Natural killer cell (primary cell): ENCODE data around the gene KAZN. TPM values are rescaled to one million over a fixed set of nuclear protein-coding genes. Genes with fewer than 3 reads are reported as not detected.

ENCODE experiments used
- ATAC-seq, 3 donors: fragments of 150-1000 bp in 2 of 3; fragments of 200-7000 bp in 1 of 3; cut with Tn5 transposase; 1 replicate in 1 of 3; 2 replicates in 2 of 3; pipeline ENCODE4 v1.10.0; 2021; ENCODE audit warnings: mild to moderate bottlenecking in 2 of 3, moderate library complexity in 2 of 3
- DNase-seq, 2 donors: peaks; one replicate each; pipeline versions ENCODE4 v3.0.0 to v3.0.0-alpha.2; 2013 to 2021; ENCODE audit warnings: mixed read lengths in 1 of 2
- H3K27ac ChIP-seq: one replicate; pipeline ENCODE4 v1.5.1; 2013; ENCODE audit warnings: mild to moderate bottlenecking, low read length
- H3K27me3 ChIP-seq: one replicate; pipeline ENCODE4 v1.6.1; 2013; ENCODE audit warnings: low read length; ENCODE audit not compliant: control insufficient read depth, insufficient read depth
- H3K36me3 ChIP-seq: one replicate; pipeline ENCODE4 v1.6.1; 2013; ENCODE audit warnings: low read length; ENCODE audit not compliant: control insufficient read depth, insufficient read depth
- H3K4me1 ChIP-seq: one replicate; pipeline ENCODE4 v1.6.1; 2013; ENCODE audit warnings: low read length; ENCODE audit not compliant: control insufficient read depth, insufficient read depth
- H3K4me3 ChIP-seq: one replicate; pipeline ENCODE4 v1.5.1; 2013; ENCODE audit warnings: low read length
- H3K9me3 ChIP-seq: one replicate; pipeline ENCODE4 v1.6.1; 2013; ENCODE audit warnings: low read length; ENCODE audit not compliant: control insufficient read depth, insufficient read depth
- H3K27ac Mint-ChIP-seq, 2 donors: one replicate each; pipeline ENCODE4 v1.8.0; 2022; ENCODE audit warnings: mild to moderate bottlenecking in 2 of 2, mixed read lengths in 2 of 2, moderate library complexity in 1 of 2
- H3K27me3 Mint-ChIP-seq, 2 donors: one replicate each; pipeline ENCODE4 v1.8.0; 2022; ENCODE audit warnings: low read depth in 2 of 2, mixed read lengths in 2 of 2
- H3K36me3 Mint-ChIP-seq: one replicate; pipeline ENCODE4 v1.8.0; 2022; ENCODE audit warnings: mixed read lengths
- H3K4me1 Mint-ChIP-seq, 2 donors: one replicate each; pipeline ENCODE4 v1.8.0; 2022; ENCODE audit warnings: mixed read lengths in 2 of 2
- H3K4me3 Mint-ChIP-seq: one replicate; pipeline ENCODE4 v1.8.0; 2022; ENCODE audit warnings: mild to moderate bottlenecking, moderate library complexity, mixed read lengths
- H3K9me3 Mint-ChIP-seq, 2 donors: one replicate each; pipeline ENCODE4 v1.8.0; 2022; ENCODE audit warnings: mixed read lengths in 2 of 2
- CTCF ChIP-seq: fragments of 200-600 bp; IDR thresholded peaks from one replicate; pipeline ENCODE4 v1.8.0; 2022; ENCODE audit warnings: antibody characterized with exemption
- WGBS: methylation state at CpG from one replicate; pipeline ENCODE4 v1.1.7; 2013; ENCODE audit warnings: missing lambda C conversion rate; ENCODE audit not compliant: insufficient coverage; 5-methylcytosine and 5-hydroxymethylcytosine counted together
- intact Hi-C: fragments of 100-400 bp; cut with micrococcal nuclease; formaldehyde crosslinking; loops from one replicate; pipeline ENCODE4 v1.14.2; 2022
- total RNA-seq, 4 donors: library from RNA; stranded (reverse); fragments of 120-200 nt in 1 of 4; gene quantifications; one replicate each; pipeline versions ENCODE4 v1.2.3 to v1.2.4, GENCODE V29; 2013 to 2022

The KAZN gene
- total RNA-seq, 3 donors from 2014 or later (not counting 1 experiment from before 2014, with no cell fraction given), result 1.2 to 2.0 (median 1.7) TPM

DNA sequence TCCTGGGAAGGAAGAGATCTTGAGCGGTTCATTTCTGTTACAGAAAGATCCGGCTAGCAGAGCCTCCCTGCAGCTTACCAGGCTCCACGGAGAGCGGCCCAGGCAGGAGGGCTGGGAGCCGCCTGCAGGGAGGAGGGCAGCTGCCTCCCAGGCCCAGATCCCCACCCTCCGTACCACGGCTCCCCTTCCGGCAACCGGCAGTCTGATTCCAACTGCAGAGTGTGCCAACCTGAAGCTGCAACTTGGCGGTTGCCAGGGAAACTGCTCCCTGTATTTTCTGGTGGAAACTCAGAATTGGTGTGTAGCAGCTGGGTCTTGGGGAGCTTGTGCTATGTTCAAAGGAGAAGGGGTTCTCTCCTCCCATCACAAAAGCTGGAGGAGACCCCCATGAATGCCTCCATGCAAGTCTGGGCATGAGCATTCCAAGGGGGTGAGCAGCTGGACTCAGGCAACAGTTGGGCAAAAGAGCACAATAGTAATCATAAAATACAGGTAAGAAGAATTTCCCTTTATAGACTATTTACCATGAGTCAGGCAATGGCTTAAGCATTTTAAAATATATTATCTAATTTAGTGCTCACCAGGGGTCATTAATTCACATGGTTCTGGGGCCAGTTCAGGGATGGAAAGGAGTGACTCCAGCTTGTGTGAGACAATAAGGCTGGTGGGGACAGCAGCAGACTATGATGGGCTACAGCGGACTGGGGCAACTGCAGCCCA, 46.1 kb upstream of the KAZN start:
- WGBS, result 76% methylated on average over 11 of the region's 11 CpGs
- TF ChIP-seq CTCF, result no peak
- ATAC-seq (no peak), DNase-seq (no peak)
- Histone ChIP-seq H3K4me3 (no peak overlapping the region), H3K9me3 (no peaks in the 10 kb centered on the region), H3K27me3 (no peaks in the 10 kb centered on the region), H3K36me3 (no peaks in the 10 kb centered on the region), H3K27ac (no peak overlapping the region), H3K4me1 (no peaks in the 10 kb centered on the region)
- Mint-ChIP-seq H3K27me3 (peaks cover 4 to 38% of the 10 kb centered on the region in 2 donors), H3K4me1 (no peaks in the 10 kb centered on the region), H3K36me3 (no peaks in the 10 kb centered on the region), H3K27ac (no peak overlapping the region), H3K9me3 (no peaks in the 10 kb centered on the region), H3K4me3 (no peak overlapping the region)
- intact Hi-C loops, result no loop called here

- Mint-ChIP-seq H3K27me3 (peaks cover 4 to 44% of the 10 kb centered on the region in 2 donors), H3K4me1 (no peaks in the 10 kb centered on the region)
- intact Hi-C loops, result no loop called here
Observed at GRCh38 chr1:14553711-14554110, 44.8 kb upstream of the KAZN start.

GRCh38 chr1:14555091-14555490, 43.4 kb upstream of the KAZN start:
- ATAC-seq (no peak), DNase-seq (no peak)
- Mint-ChIP-seq H3K9me3 (no peaks in the 10 kb centered on the region), H3K4me1 (no peaks in the 10 kb centered on the region), H3K27ac (no peak overlapping the region), H3K27me3 (peaks cover 4 to 37% of the 10 kb centered on the region in 2 donors), H3K4me3 (no peak overlapping the region), H3K36me3 (no peaks in the 10 kb centered on the region)
- no peaks in the 10 kb centered on the region for H3K4me1 ChIP-seq
- H3K9me3 ChIP-seq, result no peaks in the 10 kb centered on the region
- H3K4me3 ChIP-seq, result no peak overlapping the region
- no peaks in the 10 kb centered on the region for H3K27me3 ChIP-seq
- 38% methylated on average over 1 of the region's 2 CpGs for WGBS
- H3K36me3 ChIP-seq, result no peaks in the 10 kb centered on the region
- TF ChIP-seq CTCF, result no peak
- intact Hi-C loops, result no loop called here
- H3K27ac ChIP-seq, result no peak overlapping the region

More at GRCh38 chr1:14553711-14554110, 44.8 kb upstream of the KAZN start:
- Mint-ChIP-seq H3K4me3 (no peak overlapping the region), H3K27ac (no peak overlapping the region), H3K36me3 (no peaks in the 10 kb centered on the region), H3K9me3 (no peaks in the 10 kb centered on the region)
- H3K27me3 ChIP-seq, result no peaks in the 10 kb centered on the region
- H3K36me3 ChIP-seq, result no peaks in the 10 kb centered on the region
- WGBS, result 83% methylated on average over 7 of the region's 7 CpGs
- no peaks in the 10 kb centered on the region for H3K9me3 ChIP-seq
- H3K27ac ChIP-seq, result no peak overlapping the region
- no peak for TF ChIP-seq CTCF
- no peaks in the 10 kb centered on the region for H3K4me1 ChIP-seq
- ATAC-seq (no peak), DNase-seq (no peak)
- H3K4me3 ChIP-seq, result no peak overlapping the region
